Prostate gland (tissue), 2 donors: ENCODE data around the gene SMCO4.

Source experiments
- POLR2A ChIP-seq: fragments of 450-650 bp; IDR thresholded peaks from one replicate; pipeline ENCODE4 v1.6.1; 2016; ENCODE audit warnings: antibody characterized with exemption, mild to moderate bottlenecking
- TF ChIP-seq, protein P1 (sequence below), 4 experiments: fragments of 200-600 bp in 2 of 4; fragments of 450-650 bp in 2 of 4; sonication (generic) in 2 of 4; IDR thresholded peaks; 1 replicate in 3 of 4; 2 replicates in 1 of 4; pipeline ENCODE4 v1.5.1; 2016 to 2019; ENCODE audit warnings: antibody characterized with exemption in 4 of 4, mild to moderate bottlenecking in 2 of 4, moderate library complexity in 2 of 4

DNA sequence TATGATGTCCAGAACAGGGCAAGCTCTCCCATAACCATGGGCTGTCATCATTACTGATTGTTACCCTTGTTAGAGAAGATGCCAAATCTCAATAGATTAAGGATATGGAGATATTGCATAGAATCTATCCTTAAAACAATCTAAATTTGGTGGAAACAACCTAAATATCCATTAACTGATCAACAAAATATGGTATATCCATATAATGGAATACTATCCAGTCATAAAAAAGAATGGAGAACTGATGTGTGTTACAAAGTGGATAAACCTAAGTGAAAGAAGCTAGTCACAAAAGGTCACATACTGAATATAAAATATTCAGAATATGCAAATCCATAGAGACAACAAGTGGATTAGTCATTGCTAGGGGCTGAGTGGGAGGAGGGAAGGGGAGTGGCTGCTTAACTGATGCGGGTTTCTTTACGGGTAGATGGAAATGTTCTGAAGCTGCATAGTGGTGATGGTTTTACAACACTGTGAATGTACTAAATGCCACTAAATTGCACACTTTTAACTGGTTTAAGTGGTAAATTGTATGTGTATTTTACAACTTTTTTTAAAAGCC, 36.1 kb upstream of the SMCO4 start:
- TF ChIP-seq, protein P1, sequence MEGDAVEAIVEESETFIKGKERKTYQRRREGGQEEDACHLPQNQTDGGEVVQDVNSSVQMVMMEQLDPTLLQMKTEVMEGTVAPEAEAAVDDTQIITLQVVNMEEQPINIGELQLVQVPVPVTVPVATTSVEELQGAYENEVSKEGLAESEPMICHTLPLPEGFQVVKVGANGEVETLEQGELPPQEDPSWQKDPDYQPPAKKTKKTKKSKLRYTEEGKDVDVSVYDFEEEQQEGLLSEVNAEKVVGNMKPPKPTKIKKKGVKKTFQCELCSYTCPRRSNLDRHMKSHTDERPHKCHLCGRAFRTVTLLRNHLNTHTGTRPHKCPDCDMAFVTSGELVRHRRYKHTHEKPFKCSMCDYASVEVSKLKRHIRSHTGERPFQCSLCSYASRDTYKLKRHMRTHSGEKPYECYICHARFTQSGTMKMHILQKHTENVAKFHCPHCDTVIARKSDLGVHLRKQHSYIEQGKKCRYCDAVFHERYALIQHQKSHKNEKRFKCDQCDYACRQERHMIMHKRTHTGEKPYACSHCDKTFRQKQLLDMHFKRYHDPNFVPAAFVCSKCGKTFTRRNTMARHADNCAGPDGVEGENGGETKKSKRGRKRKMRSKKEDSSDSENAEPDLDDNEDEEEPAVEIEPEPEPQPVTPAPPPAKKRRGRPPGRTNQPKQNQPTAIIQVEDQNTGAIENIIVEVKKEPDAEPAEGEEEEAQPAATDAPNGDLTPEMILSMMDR (IDR thresholded peaks at IDR 0.05), result no peak
- no peak for TF ChIP-seq POLR2A
